Tibial nerve (tissue), 4 donors: Measurements from ENCODE around the gene PRKCE. TPM values are rescaled to one million over a fixed set of nuclear protein-coding genes. Genes with fewer than 3 reads are reported as not detected.
A peak's percentile ranks its signal among the peaks of the same experiment; 100 is the strongest.

Experiments used
- DNase-seq, 2 donors: peaks; one replicate each; pipeline ENCODE4 v3.0.0-alpha.2; 2019; ENCODE audit warnings: low spot score in 2 of 2
- H3K27ac ChIP-seq, 4 donors: fragments of 200-600 bp; sonication (generic) in 3 of 4; one replicate each; pipeline ENCODE4 v1.5.1; 2017 to 2019; ENCODE audit warnings: mild to moderate bottlenecking in 1 of 4
- H3K27me3 ChIP-seq, 2 donors: fragments of 200-600 bp; sonication (generic) in 1 of 2; one replicate each; pipeline versions ENCODE4 v1.5.1 to v1.6.0; 2017 to 2019
- H3K36me3 ChIP-seq, 3 donors: fragments of 200-600 bp; sonication (generic); one replicate each; pipeline ENCODE4 v1.5.1; 2018 to 2019
- H3K4me1 ChIP-seq, 4 donors: fragments of 200-600 bp; sonication (generic) in 3 of 4; one replicate each; pipeline ENCODE4 v1.5.1; 2017 to 2019
- H3K4me3 ChIP-seq, 4 donors: fragments of 200-600 bp; sonication (generic) in 3 of 4; one replicate each; pipeline ENCODE4 v1.5.1; 2017 to 2019; ENCODE audit warnings: mild to moderate bottlenecking in 1 of 4, moderate library complexity in 1 of 4
- H3K9me3 ChIP-seq, 4 donors: fragments of 200-600 bp; sonication (generic) in 3 of 4; one replicate each; pipeline ENCODE4 v1.5.1; 2017 to 2019
- EP300 ChIP-seq, 2 donors: sonication (generic); formaldehyde crosslinking; IDR thresholded peaks; one replicate each; pipeline ENCODE4 v1.6.1; 2017; ENCODE audit warnings: antibody characterized with exemption in 2 of 2, mild to moderate bottlenecking in 1 of 2
- POLR2A ChIP-seq, 2 donors: fragments of 450-650 bp; IDR thresholded peaks; one replicate each; pipeline ENCODE4 v1.6.1; 2017; ENCODE audit warnings: antibody characterized with exemption in 2 of 2, mild to moderate bottlenecking in 2 of 2, moderate library complexity in 2 of 2
- WGBS, 2 donors: methylation state at CpG; one replicate each; pipeline ENCODE4 v1.1.5; 2018; 5-methylcytosine and 5-hydroxymethylcytosine counted together
- total RNA-seq, 4 donors: library from RNA; depleted of rRNA; stranded (reverse); fragments of >200 nt; gene quantifications; one replicate each; pipeline ENCODE4 v1.1.0, GENCODE V29; 2016
- TF ChIP-seq, protein P1 (sequence below), 5 experiments: fragments of 200-600 bp in 3 of 5; fragments of 450-650 bp in 2 of 5; sonication (generic) in 3 of 5; IDR thresholded peaks; one replicate each; pipeline ENCODE4 v1.5.1; 2016 to 2019; ENCODE audit warnings: antibody characterized with exemption in 5 of 5, mild to moderate bottlenecking in 3 of 5, moderate library complexity in 2 of 5

PRKCE gene
- total RNA-seq, 4 donors from 2014 or later = 14.4 to 22.4 (median 17.9) TPM

DNA sequence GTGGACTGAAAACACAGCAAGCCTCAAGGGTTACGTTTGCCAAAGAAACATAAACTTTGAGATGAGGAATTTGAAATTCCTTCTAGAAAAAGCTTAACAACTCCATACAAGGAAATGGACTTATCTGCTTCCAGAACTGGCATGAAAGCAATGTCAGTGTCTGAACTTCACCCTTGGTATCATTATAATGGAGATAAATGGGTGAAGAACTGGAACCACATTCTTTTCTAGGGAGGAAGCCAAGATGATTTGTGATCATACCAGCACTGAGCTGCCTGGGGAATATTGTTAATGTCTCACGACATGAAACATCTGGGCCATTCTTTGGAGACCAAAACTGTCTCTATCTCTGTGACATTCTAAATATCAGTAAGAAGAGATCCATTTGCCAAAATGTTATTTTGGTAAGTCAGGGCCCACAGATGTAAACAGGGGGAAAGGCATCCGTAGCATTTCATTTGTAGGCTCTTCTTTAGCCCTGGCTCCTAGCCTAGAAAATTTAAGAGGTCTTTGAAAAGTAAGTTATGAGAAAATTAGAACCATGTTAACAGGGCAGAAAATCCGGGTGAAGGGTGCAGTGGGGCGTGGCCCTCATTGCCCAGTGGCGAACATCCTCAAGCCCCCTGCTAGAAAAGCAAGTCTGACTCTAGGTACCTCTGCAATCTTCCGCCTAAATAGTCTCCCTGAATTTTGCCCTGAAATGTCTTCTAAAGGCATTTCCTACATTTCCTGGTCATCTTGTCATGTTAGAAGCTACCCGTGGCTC lies 350.4 kb downstream of the PRKCE start:
- Histone ChIP-seq H3K9me3 (no peaks in the 10 kb centered on the region), H3K27me3 (no peaks in the 10 kb centered on the region), H3K4me3 (no peak overlapping the region), H3K36me3 (peaks cover 0 to 27% (median 0%) of the 10 kb centered on the region in 3 donors), H3K27ac (peak overlapping the region in 2 of 4 donors; percentile 4 to 28), H3K4me1 (peaks cover 0 to 11% (median 0%) of the 10 kb centered on the region in 4 donors)
- 58 to 69% methylated on average over 8 of the region's 8 CpGs for WGBS, 2 donors
- DNase-seq = no peak
- TF ChIP-seq, protein P1, sequence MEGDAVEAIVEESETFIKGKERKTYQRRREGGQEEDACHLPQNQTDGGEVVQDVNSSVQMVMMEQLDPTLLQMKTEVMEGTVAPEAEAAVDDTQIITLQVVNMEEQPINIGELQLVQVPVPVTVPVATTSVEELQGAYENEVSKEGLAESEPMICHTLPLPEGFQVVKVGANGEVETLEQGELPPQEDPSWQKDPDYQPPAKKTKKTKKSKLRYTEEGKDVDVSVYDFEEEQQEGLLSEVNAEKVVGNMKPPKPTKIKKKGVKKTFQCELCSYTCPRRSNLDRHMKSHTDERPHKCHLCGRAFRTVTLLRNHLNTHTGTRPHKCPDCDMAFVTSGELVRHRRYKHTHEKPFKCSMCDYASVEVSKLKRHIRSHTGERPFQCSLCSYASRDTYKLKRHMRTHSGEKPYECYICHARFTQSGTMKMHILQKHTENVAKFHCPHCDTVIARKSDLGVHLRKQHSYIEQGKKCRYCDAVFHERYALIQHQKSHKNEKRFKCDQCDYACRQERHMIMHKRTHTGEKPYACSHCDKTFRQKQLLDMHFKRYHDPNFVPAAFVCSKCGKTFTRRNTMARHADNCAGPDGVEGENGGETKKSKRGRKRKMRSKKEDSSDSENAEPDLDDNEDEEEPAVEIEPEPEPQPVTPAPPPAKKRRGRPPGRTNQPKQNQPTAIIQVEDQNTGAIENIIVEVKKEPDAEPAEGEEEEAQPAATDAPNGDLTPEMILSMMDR (IDR thresholded peaks at IDR 0.05) = no peak
- TF ChIP-seq POLR2A (IDR thresholded peaks at IDR 0.05) = no peak
- TF ChIP-seq EP300 (IDR thresholded peaks at IDR 0.05) = no peak

GRCh38 chr2:46002507-46002883 lies 351.0 kb downstream of the PRKCE start:
- Histone ChIP-seq H3K27me3 (no peaks in the 10 kb centered on the region), H3K4me1 (peaks cover 0 to 11% (median 0%) of the 10 kb centered on the region in 4 donors), H3K4me3 (no peak overlapping the region), H3K27ac (peak overlapping the region in 1 of 4 donors; percentile 4), H3K36me3 (peaks cover 0 to 33% (median 0%) of the 10 kb centered on the region in 3 donors), H3K9me3 (no peaks in the 10 kb centered on the region)
- 14 to 35% methylated on average over 1 of the region's 1 CpG for WGBS, 2 donors
- no peak for DNase-seq
- TF ChIP-seq POLR2A (IDR thresholded peaks at IDR 0.05) (no peak), EP300 (IDR thresholded peaks at IDR 0.05) (no peak)
- TF ChIP-seq, protein P1 (IDR thresholded peaks at IDR 0.05) = no peak

DNA sequence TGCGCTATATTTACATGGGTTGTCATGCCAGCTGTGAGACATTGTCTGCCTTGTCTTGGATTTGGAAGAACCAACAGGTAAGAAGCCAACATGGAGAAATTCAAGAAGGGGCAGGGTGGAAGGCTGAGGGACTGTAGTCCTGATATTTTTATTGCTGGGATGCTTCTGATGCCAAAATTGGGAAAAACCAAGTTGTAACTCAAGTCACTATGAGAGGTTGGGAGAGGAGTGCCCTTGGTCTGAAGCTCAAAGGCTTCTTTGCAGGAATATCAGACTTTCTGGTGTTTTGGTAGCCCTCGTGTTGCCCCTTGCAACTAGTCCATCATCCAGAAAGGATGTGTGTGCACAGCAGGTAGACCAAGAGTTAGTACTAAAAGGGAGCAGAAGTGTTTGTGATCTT lies 351.5 kb downstream of the PRKCE start:
- Histone ChIP-seq H3K4me3 (no peak overlapping the region), H3K27ac (no peak overlapping the region), H3K9me3 (no peaks in the 10 kb centered on the region), H3K36me3 (peaks cover 0 to 38% (median 0%) of the 10 kb centered on the region in 3 donors), H3K4me1 (peaks cover 0 to 11% (median 0%) of the 10 kb centered on the region in 4 donors), H3K27me3 (no peaks in the 10 kb centered on the region)
- TF ChIP-seq, protein P1 (IDR thresholded peaks at IDR 0.05) = no peak
- TF ChIP-seq POLR2A (IDR thresholded peaks at IDR 0.05) (no peak), EP300 (IDR thresholded peaks at IDR 0.05) (no peak)
- 92 to 100% methylated on average over 2 of the region's 2 CpGs for WGBS, 2 donors
- DNase-seq = no peak

- no peaks in the 10 kb centered on the region for H3K9me3 ChIP-seq
- H3K27ac ChIP-seq = no peak overlapping the region
- H3K4me3 ChIP-seq = no peak overlapping the region
- H3K4me1 ChIP-seq = peaks cover 0 to 11% (median 0%) of the 10 kb centered on the region in 4 donors
- no peak for DNase-seq
- TF ChIP-seq POLR2A (IDR thresholded peaks at IDR 0.05) (no peak), EP300 (IDR thresholded peaks at IDR 0.05) (no peak)
- TF ChIP-seq, protein P1 (IDR thresholded peaks at IDR 0.05) = no peak
- H3K36me3 ChIP-seq = peaks cover 0 to 44% (median 0%) of the 10 kb centered on the region in 3 donors
- WGBS, 2 donors = 92 to 95% methylated on average over 9 of the region's 9 CpGs
- no peaks in the 10 kb centered on the region for H3K27me3 ChIP-seq
Observed at GRCh38 chr2:46003903-46004473, 352.5 kb downstream of the PRKCE start.

DNA sequence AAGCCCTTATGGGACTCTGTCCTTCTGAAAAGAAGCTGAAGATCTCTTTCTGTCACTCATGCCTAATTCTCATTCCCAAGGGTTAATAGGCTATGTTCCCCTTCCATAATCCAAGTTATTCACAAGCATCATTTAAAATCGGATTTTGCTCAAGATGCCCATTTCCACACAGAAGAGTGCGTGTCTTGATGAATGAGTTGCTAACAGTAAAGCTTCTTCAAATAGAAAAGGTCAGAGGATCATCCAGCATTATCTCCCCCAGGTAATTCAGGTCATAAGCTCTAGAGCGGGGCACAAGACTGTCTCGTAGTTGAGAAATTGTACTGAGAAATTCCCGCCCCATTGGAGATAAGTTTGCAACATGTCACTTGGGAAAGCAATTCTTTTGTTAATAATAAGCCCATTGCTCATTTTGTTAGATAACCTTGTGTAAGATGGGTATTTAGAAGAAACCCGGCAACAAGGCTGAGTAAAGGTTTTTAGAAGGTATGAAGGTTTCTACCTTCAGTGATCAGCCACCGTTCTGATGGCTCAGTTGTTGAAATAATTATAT lies 355.1 kb downstream of the PRKCE start:
- Histone ChIP-seq H3K9me3 (no peaks in the 10 kb centered on the region), H3K27ac (no peak overlapping the region), H3K4me1 (peaks cover 0 to 14% (median 0%) of the 10 kb centered on the region in 4 donors), H3K36me3 (peaks cover 0 to 49% (median 0%) of the 10 kb centered on the region in 3 donors), H3K27me3 (no peaks in the 10 kb centered on the region), H3K4me3 (no peak overlapping the region)
- DNase-seq = no peak
- no peak for TF ChIP-seq POLR2A (IDR thresholded peaks at IDR 0.05)
- WGBS, 2 donors = 82 to 95% methylated on average over 7 of the region's 7 CpGs
